Uterus (tissue), 4 donors: ENCODE measurements around the gene TSTD1. TPM values are rescaled to one million over a fixed set of nuclear protein-coding genes. Genes with fewer than 3 reads are reported as not detected.

Experiments
- DNase-seq, 2 donors: peaks; one replicate each; pipeline ENCODE4 v3.0.0-alpha.2; 2019 to 2020
- H3K27ac ChIP-seq, 2 donors: fragments of 200-600 bp; sonication (generic); 1 replicate in 1 of 2; 2 replicates in 1 of 2; pipeline ENCODE4 v1.5.1; 2016 to 2018
- H3K27me3 ChIP-seq, 2 donors: fragments of 200-600 bp; sonication (generic); one replicate each; pipeline ENCODE4 v1.5.1; 2018 to 2019; ENCODE audit warnings: control low read depth in 1 of 2
- H3K36me3 ChIP-seq, 2 donors: fragments of 200-600 bp; sonication (generic); one replicate each; pipeline ENCODE4 v1.5.1; 2019; ENCODE audit warnings: control low read depth in 1 of 2
- H3K4me1 ChIP-seq, 2 donors: fragments of 200-600 bp; sonication (generic); one replicate each; pipeline ENCODE4 v1.5.1; 2018 to 2019; ENCODE audit warnings: control low read depth in 1 of 2
- H3K4me3 ChIP-seq, 2 donors: fragments of 200-600 bp; sonication (generic); 1 replicate in 1 of 2; 2 replicates in 1 of 2; pipeline ENCODE4 v1.5.1; 2018 to 2019; ENCODE audit warnings: mild to moderate bottlenecking in 1 of 2
- H3K9me3 ChIP-seq, 2 donors: fragments of 200-600 bp; sonication (generic); one replicate each; pipeline ENCODE4 v1.5.1; 2019; ENCODE audit warnings: control low read depth in 1 of 2
- POLR2A ChIP-seq, 2 donors: fragments of 450-650 bp; IDR thresholded peaks; one replicate each; pipeline ENCODE4 v1.6.1; 2016; ENCODE audit warnings: antibody characterized with exemption in 2 of 2, mild to moderate bottlenecking in 1 of 2, moderate library complexity in 1 of 2
- intact Hi-C: fragments of 100-400 bp; cut with DNase I; formaldehyde crosslinking; loops from one replicate; pipeline ENCODE4 v1.15.1; 2023; ENCODE audit warnings: low total_unique reads
- total RNA-seq, 4 donors: library from RNA; depleted of rRNA in 3 of 4; stranded (reverse); fragments of >200 nt in 3 of 4; gene quantifications; one replicate each; pipeline versions ENCODE4 v1.1.0 to v1.2.4, GENCODE V29; 2014 to 2023
- TF ChIP-seq, protein P1 (sequence below), 4 experiments: fragments of 200-600 bp in 2 of 4; fragments of 450-650 bp in 2 of 4; sonication (generic) in 2 of 4; IDR thresholded peaks; one replicate each; pipeline ENCODE4 v1.5.1; 2016 to 2019; ENCODE audit warnings: antibody characterized with exemption in 4 of 4, mild to moderate bottlenecking in 2 of 4, moderate library complexity in 1 of 4
- donor health status: DM: yes; HTN: yes; CAD: no.

TSTD1 gene
- total RNA-seq = 10 to 100 TPM in 1 of 4 donors, 1 to 10 TPM in 1, not detected in 2; 5.6 to 20.3 TPM

- H3K27me3 ChIP-seq = no peaks in the 10 kb centered on the region
- TF ChIP-seq, protein P1, sequence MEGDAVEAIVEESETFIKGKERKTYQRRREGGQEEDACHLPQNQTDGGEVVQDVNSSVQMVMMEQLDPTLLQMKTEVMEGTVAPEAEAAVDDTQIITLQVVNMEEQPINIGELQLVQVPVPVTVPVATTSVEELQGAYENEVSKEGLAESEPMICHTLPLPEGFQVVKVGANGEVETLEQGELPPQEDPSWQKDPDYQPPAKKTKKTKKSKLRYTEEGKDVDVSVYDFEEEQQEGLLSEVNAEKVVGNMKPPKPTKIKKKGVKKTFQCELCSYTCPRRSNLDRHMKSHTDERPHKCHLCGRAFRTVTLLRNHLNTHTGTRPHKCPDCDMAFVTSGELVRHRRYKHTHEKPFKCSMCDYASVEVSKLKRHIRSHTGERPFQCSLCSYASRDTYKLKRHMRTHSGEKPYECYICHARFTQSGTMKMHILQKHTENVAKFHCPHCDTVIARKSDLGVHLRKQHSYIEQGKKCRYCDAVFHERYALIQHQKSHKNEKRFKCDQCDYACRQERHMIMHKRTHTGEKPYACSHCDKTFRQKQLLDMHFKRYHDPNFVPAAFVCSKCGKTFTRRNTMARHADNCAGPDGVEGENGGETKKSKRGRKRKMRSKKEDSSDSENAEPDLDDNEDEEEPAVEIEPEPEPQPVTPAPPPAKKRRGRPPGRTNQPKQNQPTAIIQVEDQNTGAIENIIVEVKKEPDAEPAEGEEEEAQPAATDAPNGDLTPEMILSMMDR (IDR thresholded peaks at IDR 0.05) = no peak
- no peak for TF ChIP-seq POLR2A (IDR thresholded peaks at IDR 0.05)
- DNase-seq = peak in 1 of 2 donors; percentile 29
- H3K27ac ChIP-seq = no peak within 1 kb of the TSS
- H3K4me1 ChIP-seq = no peaks in the 10 kb centered on the region
- intact Hi-C loops = no loop called here
- H3K4me3 ChIP-seq = peak within 1 kb of the TSS; percentile 2 to 46
- H3K9me3 ChIP-seq = no peaks in the 10 kb centered on the region
- H3K36me3 ChIP-seq = no peaks in the 10 kb centered on the region
Measured at GRCh38 chr1:161038523-161039153, at the start of gene TSTD1. TSTD1 (minus strand) TSS chr1:161038964; CDS start chr1:161038889, 75 bp downstream.

DNA sequence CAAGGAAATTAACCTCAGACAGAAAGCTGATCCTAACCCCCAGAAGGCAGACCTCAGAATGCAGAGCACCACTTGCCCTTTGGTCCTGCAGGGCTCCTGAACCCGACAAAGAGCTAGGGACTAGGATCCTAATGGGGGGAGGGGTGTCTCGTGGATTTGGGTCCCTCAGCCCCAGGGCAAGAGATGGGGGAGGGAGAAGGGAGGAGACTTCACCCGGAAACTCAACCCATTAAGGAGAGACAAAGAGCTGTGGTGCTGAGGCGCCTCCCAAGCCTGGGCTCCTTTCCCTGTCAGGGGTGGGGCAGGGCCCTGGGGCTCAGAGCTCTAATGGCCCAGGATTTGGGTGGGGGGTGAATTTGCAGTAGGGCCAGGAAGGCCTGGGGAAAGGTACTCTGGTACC, 47.7 kb upstream of the TSTD1 start:
- Histone ChIP-seq H3K27me3 (no peaks in the 10 kb centered on the region), H3K27ac (no peak overlapping the region), H3K36me3 (no peaks in the 10 kb centered on the region), H3K9me3 (no peaks in the 10 kb centered on the region), H3K4me3 (no peak overlapping the region), H3K4me1 (no peaks in the 10 kb centered on the region)
- TF ChIP-seq, protein P1 (IDR thresholded peaks at IDR 0.05) = no peak
- no peak for TF ChIP-seq POLR2A (IDR thresholded peaks at IDR 0.05)
- intact Hi-C loops = no loop called here
- DNase-seq = no peak

DNA sequence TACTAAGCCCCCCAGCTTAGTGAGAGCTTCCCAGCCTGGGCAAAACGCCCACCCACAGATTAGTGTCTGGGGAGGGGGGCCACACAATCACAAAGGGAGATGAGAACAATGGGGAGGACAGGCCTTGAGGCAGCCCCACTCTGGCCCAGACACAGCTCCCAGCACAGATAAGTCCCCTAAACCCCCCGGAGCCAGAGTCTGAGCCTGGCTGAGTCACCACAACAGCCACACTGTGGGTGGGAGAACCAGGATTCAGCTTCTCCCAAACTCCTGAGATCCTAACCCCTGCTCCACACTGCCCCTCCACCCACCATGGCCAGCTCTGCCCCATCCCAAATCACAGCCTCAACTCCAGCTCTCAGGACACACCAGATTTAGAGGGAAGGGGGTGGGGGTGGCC, 46.4 kb upstream of the TSTD1 start:
- Histone ChIP-seq H3K4me3 (no peak overlapping the region), H3K27me3 (no peaks in the 10 kb centered on the region), H3K27ac (no peak overlapping the region), H3K9me3 (no peaks in the 10 kb centered on the region), H3K36me3 (no peaks in the 10 kb centered on the region), H3K4me1 (no peaks in the 10 kb centered on the region)
- intact Hi-C loops = no loop called here
- no peak for DNase-seq
- TF ChIP-seq, protein P1 (IDR thresholded peaks at IDR 0.05) = no peak
- no peak for TF ChIP-seq POLR2A (IDR thresholded peaks at IDR 0.05)

- Histone ChIP-seq H3K4me1 (no peaks in the 10 kb centered on the region), H3K4me3 (no peak overlapping the region), H3K36me3 (no peaks in the 10 kb centered on the region), H3K9me3 (no peaks in the 10 kb centered on the region), H3K27ac (no peak overlapping the region), H3K27me3 (no peaks in the 10 kb centered on the region)
- DNase-seq = no peak
- TF ChIP-seq, protein P1 (IDR thresholded peaks at IDR 0.05) = no peak
- no peak for TF ChIP-seq POLR2A (IDR thresholded peaks at IDR 0.05)
- intact Hi-C loops = no loop called here
Measured at GRCh38 chr1:161084597-161084988, 45.8 kb upstream of the TSTD1 start.

- no peaks in the 10 kb centered on the region for H3K9me3 ChIP-seq
- no peaks in the 10 kb centered on the region for H3K36me3 ChIP-seq
- no peaks in the 10 kb centered on the region for H3K4me1 ChIP-seq
- no peak overlapping the region for H3K4me3 ChIP-seq
- H3K27me3 ChIP-seq = no peaks in the 10 kb centered on the region
- no peak for TF ChIP-seq POLR2A (IDR thresholded peaks at IDR 0.05)
- TF ChIP-seq, protein P1 (IDR thresholded peaks at IDR 0.05) = no peak
- no peak for DNase-seq
- intact Hi-C loops = no loop called here
- H3K27ac ChIP-seq = no peak overlapping the region
Measured at GRCh38 chr1:161083748-161084596, 45.2 kb upstream of the TSTD1 start.
